ENCODE data around the gene REC8. TPM values are rescaled to one million over a fixed set of nuclear protein-coding genes. Genes with fewer than 3 reads are reported as not detected.
"Not testable (repeated sequence)": the region's sequence is repeated elsewhere in the genome, so short reads cannot be mapped to it uniquely, and the experiment has no call there.

Gene REC8
- total RNA-seq, 2 experiments from 2014 or later, result 28.9 to 29.2 TPM

GRCh38 chr14:24212924-24213865 is 41.3 kb downstream of the REC8 start, which contains the start of gene CHMP4A:
TSS of gene CHMP4A (minus strand) at chr14:24213488. CDS start at chr14:24213439, 49 bp downstream.
- Mint-ChIP-seq H3K27me3 (peaks cover 3% of the 10 kb centered on the region), H3K36me3 (peaks cover 43% of the 10 kb centered on the region), H3K4me1 (peaks cover 38% of the 10 kb centered on the region), H3K9me3 (no peaks in the 10 kb centered on the region), H3K4me3 (peak within 1 kb of the TSS; percentile 88), H3K27ac (peak within 1 kb of the TSS; percentile 96)
- peak; percentile 98 for DNase-seq

GRCh38 chr14:24213866-24214662 is 42.2 kb downstream of the REC8 start:
- no peak for DNase-seq
- Mint-ChIP-seq H3K4me3 (peak overlapping the region; percentile 88), H3K4me1 (peaks cover 38% of the 10 kb centered on the region), H3K9me3 (no peaks in the 10 kb centered on the region), H3K27me3 (peaks cover 3% of the 10 kb centered on the region), H3K27ac (peak overlapping the region; percentile 96), H3K36me3 (peaks cover 40% of the 10 kb centered on the region)

DNA sequence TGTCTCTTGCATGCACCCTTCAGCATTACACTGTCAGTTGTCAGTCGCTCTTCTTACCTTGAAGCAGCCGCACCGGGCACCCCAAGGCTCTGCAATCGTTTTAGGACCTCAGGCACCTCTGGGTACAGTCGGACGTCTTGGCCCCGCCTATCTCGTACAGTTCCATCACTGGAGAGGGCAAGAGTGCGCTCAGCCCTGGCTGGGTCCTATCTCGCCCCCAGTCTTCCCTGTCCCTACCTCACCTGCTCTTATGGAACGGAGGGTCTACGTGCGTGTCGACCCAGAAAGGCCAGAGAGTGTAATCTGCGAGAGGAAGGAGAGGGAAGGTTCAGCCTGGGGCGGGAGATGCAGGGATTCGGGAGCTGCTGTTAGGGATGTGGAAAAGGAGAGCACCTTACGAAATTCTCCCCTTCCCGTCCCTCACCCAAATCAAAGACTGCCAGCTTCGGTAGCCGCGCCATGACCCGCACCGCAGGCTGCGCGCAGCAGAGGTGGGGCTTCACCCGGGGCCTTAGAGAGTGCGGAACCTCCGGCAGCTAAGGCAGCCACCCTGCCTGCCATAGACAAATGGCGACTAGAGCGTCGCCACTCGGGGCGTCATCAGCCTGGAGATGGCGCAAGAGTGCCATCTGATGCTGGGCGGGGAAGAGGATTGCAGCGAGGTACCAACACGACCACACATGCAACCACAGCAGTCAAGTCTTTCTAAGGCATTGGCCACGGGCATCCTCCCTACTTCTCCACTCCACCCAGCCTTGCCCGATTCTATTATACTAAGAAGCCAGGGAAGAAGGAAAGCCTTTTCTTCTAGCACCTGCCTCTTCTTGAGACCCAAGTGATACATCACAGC is 43.8 kb downstream of the REC8 start, which contains the start of gene MDP1:
TSS of gene MDP1 (minus strand) at position 572 of the 850 bp plus-strand sequence. CDS start at position 461, 111 bp downstream.
- Mint-ChIP-seq H3K27ac (peak within 1 kb of the TSS; percentile 97), H3K4me1 (peaks cover 36% of the 10 kb centered on the region), H3K4me3 (peak within 1 kb of the TSS; percentile 90), H3K27me3 (peaks cover 3% of the 10 kb centered on the region), H3K36me3 (peaks cover 33% of the 10 kb centered on the region), H3K9me3 (no peaks in the 10 kb centered on the region)
- DNase-seq, result peak; percentile 85

- DNase-seq, result no peak
- H3K27ac Mint-ChIP-seq, result peak overlapping the region; percentile 97
- peaks cover 3% of the 10 kb centered on the region for H3K27me3 Mint-ChIP-seq
- peaks cover 35% of the 10 kb centered on the region for H3K4me1 Mint-ChIP-seq
- no peaks in the 10 kb centered on the region for H3K9me3 Mint-ChIP-seq
- peak overlapping the region; percentile 90 for H3K4me3 Mint-ChIP-seq
- peaks cover 29% of the 10 kb centered on the region for H3K36me3 Mint-ChIP-seq
Observed at GRCh38 chr14:24216345-24216699, 44.4 kb downstream of the REC8 start.

DNA sequence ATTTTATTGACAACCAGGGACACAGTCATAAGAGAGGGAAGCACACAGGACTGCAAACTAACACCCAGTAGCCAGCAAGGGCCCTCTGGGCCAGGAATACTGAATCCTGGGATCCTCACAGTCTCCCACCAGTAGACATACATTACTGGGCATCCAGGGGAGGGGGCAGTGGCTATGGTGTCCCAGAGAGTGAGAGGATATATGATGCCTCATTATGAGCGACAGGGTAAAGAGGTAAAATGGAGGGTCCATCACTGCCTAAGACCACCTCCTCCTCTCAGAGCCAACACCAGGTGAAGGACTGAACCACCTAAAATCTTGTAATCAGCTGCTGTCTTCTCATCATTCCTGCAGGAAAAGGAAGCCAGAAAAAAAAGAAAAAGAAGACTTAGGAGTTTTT is 45.0 kb downstream of the REC8 start:
- peaks cover 24% of the 10 kb centered on the region for H3K36me3 Mint-ChIP-seq
- not testable (repeated sequence) for H3K9me3 Mint-ChIP-seq, H3K27me3 Mint-ChIP-seq, H3K27ac Mint-ChIP-seq, DNase-seq, H3K4me3 Mint-ChIP-seq
- H3K4me1 Mint-ChIP-seq, result peaks cover 31% of the 10 kb centered on the region

DNA sequence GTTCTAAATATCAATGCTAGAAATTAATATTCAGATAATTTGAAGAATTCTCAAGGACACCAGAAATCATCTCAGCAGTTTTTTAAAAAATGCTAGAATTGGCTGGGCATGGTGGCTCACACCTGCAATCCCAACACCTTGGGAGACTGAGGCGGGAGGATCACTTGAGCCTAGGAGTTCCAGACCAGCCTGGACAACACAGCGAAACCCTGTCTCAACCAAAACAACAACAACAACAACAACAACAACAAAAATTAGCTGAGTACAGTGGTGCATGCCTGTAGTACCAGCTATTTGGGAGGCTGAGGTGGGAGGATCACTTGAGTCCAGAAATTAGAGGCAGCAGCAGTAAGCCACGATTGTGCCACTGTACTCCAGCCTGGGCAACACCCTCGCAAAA is 47.2 kb downstream of the REC8 start:
- Mint-ChIP-seq H3K27me3 (no peaks in the 10 kb centered on the region), H3K4me3 (no peak overlapping the region), H3K36me3 (peaks cover 10% of the 10 kb centered on the region), H3K27ac (no peak overlapping the region), H3K9me3 (no peaks in the 10 kb centered on the region), H3K4me1 (peaks cover 20% of the 10 kb centered on the region)
- no peak for DNase-seq

- H3K9me3 Mint-ChIP-seq, result no peaks in the 10 kb centered on the region
- no peak for DNase-seq
- peaks cover 19% of the 10 kb centered on the region for H3K4me1 Mint-ChIP-seq
- no peak overlapping the region for H3K4me3 Mint-ChIP-seq
- H3K27me3 Mint-ChIP-seq, result no peaks in the 10 kb centered on the region
- no peak overlapping the region for H3K27ac Mint-ChIP-seq
- peaks cover 8% of the 10 kb centered on the region for H3K36me3 Mint-ChIP-seq
Observed at GRCh38 chr14:24219521-24219920, 47.6 kb downstream of the REC8 start.

DNA sequence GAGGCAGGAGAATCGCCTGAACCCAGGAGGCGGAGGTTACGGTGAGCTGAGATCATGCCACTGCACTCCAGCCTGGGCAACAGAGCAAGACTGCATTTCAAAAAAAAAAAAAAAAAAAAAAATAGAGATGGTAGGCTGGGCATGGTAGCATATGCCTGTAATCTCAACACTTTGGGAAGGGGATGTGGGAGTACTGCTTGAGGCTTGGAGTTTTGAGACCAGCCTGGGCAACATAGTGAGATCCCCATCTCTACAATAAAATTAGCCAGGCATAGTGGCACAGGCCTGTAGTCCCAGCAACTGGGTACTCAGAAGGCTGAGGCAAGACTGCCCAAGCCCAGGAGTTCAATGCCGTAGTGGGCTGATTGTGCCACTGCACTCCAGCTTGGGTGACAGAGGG is 51.1 kb downstream of the REC8 start:
- not testable (repeated sequence) for H3K27me3 Mint-ChIP-seq, H3K27ac Mint-ChIP-seq, H3K36me3 Mint-ChIP-seq, DNase-seq, H3K4me3 Mint-ChIP-seq, H3K9me3 Mint-ChIP-seq
- H3K4me1 Mint-ChIP-seq, result peaks cover 21% of the 10 kb centered on the region

DNA sequence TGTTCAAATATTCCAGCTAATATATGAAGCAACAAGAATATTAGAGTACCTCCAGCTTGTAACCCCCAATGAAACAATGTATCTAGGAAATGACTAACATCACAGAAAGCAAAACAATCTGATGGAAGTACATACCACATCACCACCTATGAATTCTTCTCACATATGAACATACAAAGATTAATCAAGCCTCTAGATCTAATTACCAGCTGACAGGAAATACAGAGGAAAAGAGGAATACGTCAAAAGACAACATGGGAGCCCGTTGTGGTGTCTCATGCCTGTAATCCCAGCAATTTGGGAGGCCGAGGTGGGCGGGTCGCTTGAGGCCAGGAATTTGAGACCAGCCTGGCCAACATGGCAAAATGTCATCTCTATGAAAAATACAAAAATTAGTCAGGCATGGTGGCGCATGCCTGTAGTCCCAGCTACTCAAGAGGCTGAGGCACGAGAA is 52.8 kb downstream of the REC8 start:
- H3K27ac Mint-ChIP-seq, result peak overlapping the region; percentile 2
- no peaks in the 10 kb centered on the region for H3K27me3 Mint-ChIP-seq
- H3K9me3 Mint-ChIP-seq, result no peaks in the 10 kb centered on the region
- H3K4me1 Mint-ChIP-seq, result peaks cover 22% of the 10 kb centered on the region
- H3K4me3 Mint-ChIP-seq, result no peak overlapping the region
- peaks cover 9% of the 10 kb centered on the region for H3K36me3 Mint-ChIP-seq
- DNase-seq, result no peak

DNA sequence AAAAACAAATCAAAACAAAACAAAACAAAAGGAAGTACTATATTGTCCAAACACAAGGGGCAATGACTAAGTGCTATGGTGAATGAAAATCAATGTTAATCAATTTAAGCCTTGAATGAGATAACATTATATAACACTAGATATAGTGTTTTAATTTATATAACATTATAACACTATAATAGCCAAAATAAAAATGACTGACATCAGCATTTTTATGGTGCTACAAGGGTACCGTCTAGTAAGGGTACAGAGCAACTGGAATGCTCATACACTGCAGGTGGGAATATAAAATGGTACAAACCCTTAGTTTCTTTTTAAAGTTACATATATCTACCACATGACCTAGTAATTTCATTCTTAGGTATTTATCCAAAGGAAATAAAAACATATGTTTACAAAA is 54.6 kb downstream of the REC8 start:
- Mint-ChIP-seq H3K4me1 (peaks cover 25% of the 10 kb centered on the region), H3K36me3 (peaks cover 9% of the 10 kb centered on the region), H3K27ac (no peak overlapping the region), H3K9me3 (no peaks in the 10 kb centered on the region), H3K4me3 (no peak overlapping the region), H3K27me3 (no peaks in the 10 kb centered on the region)
- DNase-seq, result no peak

GRCh38 chr14:24228902-24229301 is 57.0 kb downstream of the REC8 start:
- no peak for DNase-seq
- Mint-ChIP-seq H3K27me3 (no peaks in the 10 kb centered on the region), H3K4me1 (peaks cover 30% of the 10 kb centered on the region), H3K36me3 (peaks cover 9% of the 10 kb centered on the region), H3K4me3 (no peak overlapping the region), H3K9me3 (no peaks in the 10 kb centered on the region), H3K27ac (no peak overlapping the region)

Other genes with a start within 250 kb of the REC8 start
- gene DHRS4, start 218.3 kb upstream of the REC8 start, total RNA-seq, result 10 to 100 TPM; 18.0 to 21.4 TPM
- 10 to 100 TPM; 18.1 to 20.8 TPM for gene DHRS4L2, start 183.2 kb upstream of the REC8 start, total RNA-seq
- gene CARMIL3, start 120.1 kb upstream of the REC8 start, total RNA-seq, result under 1 TPM; 0.43 to 0.56 TPM
- not detected for gene CPNE6, start 100.5 kb upstream of the REC8 start, total RNA-seq
- gene PCK2, start 77.8 kb upstream of the REC8 start, total RNA-seq, result 100 to 1,000 TPM; 110 TPM
- gene DCAF11, start 57.3 kb upstream of the REC8 start, total RNA-seq, result 10 to 100 TPM; 56.0 to 56.7 TPM
- gene NRL, start 57.1 kb upstream of the REC8 start, total RNA-seq, result 1 to 10 TPM; 1.8 to 2.6 TPM
- gene FITM1, start 41.4 kb upstream of the REC8 start, total RNA-seq, result under 1 TPM in 1 of 2 experiments, not detected in 1; 0.29 TPM
- gene PSME1, start 35.9 kb upstream of the REC8 start, total RNA-seq, result 100 to 1,000 TPM; 476 to 479 TPM
- 10 to 100 TPM; 39.1 to 40.1 TPM for gene EMC9, start 30.5 kb upstream of the REC8 start, total RNA-seq
- 100 to 1,000 TPM; 541 to 558 TPM for gene PSME2, start 25.5 kb upstream of the REC8 start, total RNA-seq
- 10 to 100 TPM; 82.2 to 86.5 TPM for gene RNF31, start 24.6 kb upstream of the REC8 start, total RNA-seq
- 100 to 1,000 TPM; 133 to 136 TPM for gene IRF9, start 10.8 kb upstream of the REC8 start, total RNA-seq
- 100 to 1,000 TPM; 152 to 161 TPM for gene IPO4, start 16.7 kb downstream of the REC8 start, total RNA-seq
- 10 to 100 TPM; 20.7 to 22.5 TPM for gene TM9SF1, start 23.4 kb downstream of the REC8 start, total RNA-seq
- not detected for gene TSSK4, start 33.6 kb downstream of the REC8 start, total RNA-seq
- 10 to 100 TPM; 54.4 to 58.9 TPM for gene CHMP4A, start 41.4 kb downstream of the REC8 start, total RNA-seq
- 10 to 100 TPM; 19.4 to 20.9 TPM for gene MDP1, start 44.0 kb downstream of the REC8 start, total RNA-seq
- 100 to 1,000 TPM; 194 to 201 TPM for gene NEDD8, start 60.3 kb downstream of the REC8 start, total RNA-seq
- 10 to 100 TPM; 44.5 to 48.4 TPM for gene GMPR2, start 60.8 kb downstream of the REC8 start, total RNA-seq
- gene TINF2, start 70.5 kb downstream of the REC8 start, total RNA-seq, result 10 to 100 TPM; 68.2 to 71.1 TPM
- 1 to 10 TPM; 2.6 to 3.3 TPM for gene TGM1, start 91.1 kb downstream of the REC8 start, total RNA-seq
- gene RABGGTA, start 99.5 kb downstream of the REC8 start, total RNA-seq, result 10 to 100 TPM; 34.5 to 36.1 TPM
- gene DHRS1, start 127.7 kb downstream of the REC8 start, total RNA-seq, result 1 to 10 TPM; 7.4 to 8.6 TPM
- 10 to 100 TPM; 40.9 to 45.0 TPM for gene NOP9, start 127.8 kb downstream of the REC8 start, total RNA-seq
- gene CIDEB, start 135.9 kb downstream of the REC8 start, total RNA-seq, result 1 to 10 TPM; 6.0 to 6.7 TPM
- gene LTB4R2, start 138.1 kb downstream of the REC8 start, total RNA-seq, result 10 to 100 TPM; 11.5 TPM
- gene LTB4R, start 139.4 kb downstream of the REC8 start, total RNA-seq, result 10 to 100 TPM in 1 of 2 experiments, 1 to 10 TPM in 1; 9.3 to 10.3 TPM
- 1 to 10 TPM in 1 of 2 experiments, under 1 TPM in 1; 0.70 to 1.0 TPM for gene ADCY4, start 163.0 kb downstream of the REC8 start, total RNA-seq
- gene RIPK3, start 167.9 kb downstream of the REC8 start, total RNA-seq, result 1 to 10 TPM; 5.4 to 6.3 TPM
- gene NFATC4, start 196.1 kb downstream of the REC8 start, total RNA-seq, result 1 to 10 TPM in 1 of 2 experiments, under 1 TPM in 1; 0.54 to 1.1 TPM
- gene NYNRIN, start 226.9 kb downstream of the REC8 start, total RNA-seq, result under 1 TPM; 0.08 to 0.10 TPM

Measured in activated naive CD8-positive, alpha-beta T cell treated with anti-CD3 and anti-CD28 coated beads for 36 hours (primary cell).